ENCODE results near the gene C1orf35. TPM values are rescaled to one million over a fixed set of nuclear protein-coding genes. Genes with fewer than 3 reads are reported as not detected.
A peak's percentile ranks its signal among the peaks of the same experiment; 100 is the strongest.

C1orf35 gene
- total RNA-seq, 3 donors from 2014 or later, result 10.6 to 15.7 (median 13.9) TPM

DNA sequence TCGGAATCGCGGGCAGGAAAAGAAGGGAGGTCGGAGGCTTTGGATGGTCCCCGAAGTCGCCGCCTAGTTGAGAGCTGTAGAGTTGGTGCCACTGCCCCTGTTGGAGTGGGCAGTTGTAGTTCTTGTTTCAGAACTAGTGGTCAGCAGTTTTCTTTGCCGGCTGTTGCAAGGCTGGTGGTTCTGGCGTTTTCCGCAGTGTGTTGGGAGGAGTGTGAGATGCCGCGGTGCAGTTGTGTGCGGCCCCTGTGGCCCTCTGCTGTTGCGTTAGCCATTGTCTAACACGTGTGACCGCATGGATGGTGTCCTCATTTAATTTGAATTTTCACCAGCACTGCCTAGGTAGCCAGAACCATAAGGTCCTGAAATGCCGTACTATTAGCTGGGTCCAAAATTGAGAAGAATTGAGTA lies 19.2 kb downstream of the C1orf35 start:
- Histone ChIP-seq H3K4me3 (peak overlapping the region; percentile 100), H3K36me3 (ENCODE audit: low read depth) (no peaks in the 10 kb centered on the region), H3K9me3 (no peaks in the 10 kb centered on the region), H3K4me1 (ENCODE audit: low read depth) (peaks cover 54% of the 10 kb centered on the region)
- ATAC-seq (no peak), DNase-seq (peak; percentile 40 to 52 (median 49))
- intact Hi-C loops (cut with DNase I, micrococcal nuclease), result no loop called here
- TF ChIP-seq, protein P1, sequence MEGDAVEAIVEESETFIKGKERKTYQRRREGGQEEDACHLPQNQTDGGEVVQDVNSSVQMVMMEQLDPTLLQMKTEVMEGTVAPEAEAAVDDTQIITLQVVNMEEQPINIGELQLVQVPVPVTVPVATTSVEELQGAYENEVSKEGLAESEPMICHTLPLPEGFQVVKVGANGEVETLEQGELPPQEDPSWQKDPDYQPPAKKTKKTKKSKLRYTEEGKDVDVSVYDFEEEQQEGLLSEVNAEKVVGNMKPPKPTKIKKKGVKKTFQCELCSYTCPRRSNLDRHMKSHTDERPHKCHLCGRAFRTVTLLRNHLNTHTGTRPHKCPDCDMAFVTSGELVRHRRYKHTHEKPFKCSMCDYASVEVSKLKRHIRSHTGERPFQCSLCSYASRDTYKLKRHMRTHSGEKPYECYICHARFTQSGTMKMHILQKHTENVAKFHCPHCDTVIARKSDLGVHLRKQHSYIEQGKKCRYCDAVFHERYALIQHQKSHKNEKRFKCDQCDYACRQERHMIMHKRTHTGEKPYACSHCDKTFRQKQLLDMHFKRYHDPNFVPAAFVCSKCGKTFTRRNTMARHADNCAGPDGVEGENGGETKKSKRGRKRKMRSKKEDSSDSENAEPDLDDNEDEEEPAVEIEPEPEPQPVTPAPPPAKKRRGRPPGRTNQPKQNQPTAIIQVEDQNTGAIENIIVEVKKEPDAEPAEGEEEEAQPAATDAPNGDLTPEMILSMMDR (IDR thresholded peaks at IDR 0.05), result no peak

DNA sequence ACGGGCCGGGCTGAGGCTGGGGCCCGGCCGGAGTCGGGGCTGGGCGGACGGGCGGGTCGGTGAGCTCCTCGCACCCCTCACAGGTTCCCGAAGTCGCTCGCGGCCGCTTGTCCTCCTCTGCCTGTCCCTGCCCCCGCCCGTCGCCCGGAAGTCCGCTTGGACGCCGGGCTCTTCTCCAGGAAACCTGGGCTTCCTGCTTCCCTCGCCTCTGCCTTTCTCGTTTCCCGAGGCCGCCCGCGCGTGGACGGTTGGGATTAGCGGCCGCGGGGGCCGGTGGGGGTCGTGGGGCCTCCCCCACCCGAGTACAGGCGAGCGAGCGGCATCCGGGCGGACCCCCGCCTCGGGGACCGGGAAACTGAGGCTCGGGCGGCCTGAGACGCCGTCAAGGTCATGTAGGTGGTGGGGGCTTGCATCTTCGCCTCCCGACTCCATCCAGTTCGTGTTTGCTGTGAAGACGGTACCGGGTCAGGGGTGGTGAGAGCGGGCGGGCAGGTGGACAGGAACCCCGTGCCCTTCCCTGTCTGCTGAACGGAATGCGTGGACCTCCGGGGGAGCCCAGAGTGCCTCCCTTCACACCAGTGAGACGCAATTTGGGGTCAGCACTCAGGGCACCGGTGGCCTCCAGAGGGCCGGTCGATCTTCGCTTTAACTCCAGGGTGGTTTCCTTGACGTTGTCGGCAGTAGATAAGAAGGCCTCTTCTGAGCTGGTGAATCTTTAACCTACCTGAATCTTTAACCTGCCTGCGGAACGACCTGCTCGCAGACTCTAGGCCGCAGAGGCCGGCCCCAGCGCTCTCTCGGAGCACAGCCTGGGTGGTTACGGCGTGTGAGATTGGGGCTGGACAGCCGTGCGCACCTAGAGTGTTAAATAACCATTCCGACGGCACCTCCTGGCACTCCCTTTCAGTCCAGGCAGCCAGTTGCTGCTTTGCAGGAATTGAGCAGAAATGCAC lies 19.9 kb downstream of the C1orf35 start:
- DNase-seq, result peak; percentile 65 to 86 (median 78)
- Histone ChIP-seq H3K9me3 (no peaks in the 10 kb centered on the region), H3K4me3 (peak overlapping the region; percentile 100), H3K4me1 (ENCODE audit: low read depth) (peaks cover 48% of the 10 kb centered on the region), H3K36me3 (ENCODE audit: low read depth) (no peaks in the 10 kb centered on the region)
- ATAC-seq, result peak; percentile 39
- TF ChIP-seq, protein P1 (IDR thresholded peaks at IDR 0.05), result no peak
- intact Hi-C loops (cut with DNase I, micrococcal nuclease), result no loop called here

DNA sequence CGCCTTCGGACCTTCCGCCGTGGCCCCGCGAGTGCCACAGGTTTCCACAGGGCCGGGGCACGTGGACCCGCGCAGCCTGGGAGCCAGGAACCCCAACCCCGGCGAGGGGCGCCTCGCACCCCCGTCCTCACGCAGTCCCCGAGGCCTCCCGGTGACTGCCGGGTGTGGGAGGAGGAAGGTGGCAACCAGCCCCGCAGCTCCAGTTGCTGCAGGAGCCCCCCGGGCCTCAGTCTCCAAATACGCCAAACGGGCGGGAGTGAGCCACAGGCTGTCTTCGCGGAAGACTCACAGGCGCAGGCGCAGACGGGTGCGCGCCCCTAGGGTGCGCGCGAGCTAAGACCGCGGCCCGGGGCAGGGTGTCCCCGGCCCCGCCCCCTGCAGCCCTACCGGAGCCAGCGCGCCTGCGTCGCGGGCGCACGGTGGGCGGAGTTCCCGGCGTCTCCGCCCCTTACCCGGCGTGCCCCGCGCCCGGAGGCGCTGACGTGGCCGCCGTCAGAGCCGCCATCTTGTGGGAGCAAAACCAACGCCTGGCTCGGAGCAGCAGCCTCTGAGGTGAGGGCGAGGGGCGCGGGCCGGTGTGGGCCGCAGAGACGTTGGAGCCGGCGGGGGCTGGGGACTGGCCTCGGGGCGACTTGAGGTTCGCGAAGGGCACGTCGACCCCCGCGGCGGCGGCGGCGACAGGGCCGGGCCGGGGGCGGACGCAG lies 20.8 kb downstream of the C1orf35 start, which contains the start of gene ARF1:
Gene ARF1, plus strand, starts transcription at position 495 of the 704 bp plus-strand sequence. CDS start 14,407 bp downstream, outside the sequence.
- H3K4me3 ChIP-seq, result peak within 1 kb of the TSS; percentile 100
- intact Hi-C loops (cut with DNase I, micrococcal nuclease), result no loop called here
- peaks cover 39% of the 10 kb centered on the region for H3K4me1 ChIP-seq (ENCODE audit: low read depth)
- H3K36me3 ChIP-seq (ENCODE audit: low read depth), result no peaks in the 10 kb centered on the region
- TF ChIP-seq, protein P1 (IDR thresholded peaks at IDR 0.05), result peak; percentile 18
- peak; percentile 92 to 96 (median 96) for DNase-seq
- no peaks in the 10 kb centered on the region for H3K9me3 ChIP-seq
- ATAC-seq, result peak; percentile 93

DNA sequence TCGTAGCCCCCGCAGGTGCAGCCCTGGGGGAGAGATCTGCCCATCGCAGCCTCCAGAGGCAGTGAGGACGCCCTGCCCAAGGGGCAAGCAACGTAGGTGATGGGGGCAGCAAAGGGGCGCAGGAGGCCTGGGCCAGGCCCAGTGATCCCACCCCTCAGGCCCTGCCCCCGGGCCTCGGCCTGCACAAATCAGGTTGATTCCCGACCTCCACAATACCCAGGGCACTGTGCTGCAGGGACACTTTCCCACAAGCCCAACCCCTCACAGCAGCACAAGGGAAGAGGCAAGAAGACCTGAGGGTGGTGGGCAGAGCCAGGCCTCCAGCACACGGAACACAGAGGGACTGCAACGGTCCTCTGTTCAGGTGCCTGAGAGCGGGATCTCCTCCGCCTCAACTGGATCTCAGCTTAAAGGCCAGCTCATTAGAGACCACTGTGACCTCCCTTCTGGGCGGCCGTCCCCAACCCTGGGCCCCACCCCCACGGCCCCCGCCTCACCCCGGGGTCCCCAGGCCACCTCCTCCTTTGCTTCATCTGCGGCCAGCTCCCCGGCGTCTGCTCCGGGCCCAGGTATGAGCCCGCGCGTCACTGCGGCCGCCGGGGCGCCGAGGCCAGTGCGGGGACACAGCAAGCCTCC lies 21.4 kb downstream of the C1orf35 start:
- intact Hi-C loops (cut with DNase I, micrococcal nuclease), result no loop called here
- Histone ChIP-seq H3K4me3 (peak overlapping the region; percentile 100), H3K4me1 (ENCODE audit: low read depth) (peaks cover 34% of the 10 kb centered on the region), H3K36me3 (ENCODE audit: low read depth) (no peaks in the 10 kb centered on the region), H3K9me3 (no peaks in the 10 kb centered on the region)
- TF ChIP-seq, protein P1 (IDR thresholded peaks at IDR 0.05), result no peak
- ATAC-seq, result peak; percentile 19
- DNase-seq, result peak in 2 of 3 donors; percentile 48 to 63

DNA sequence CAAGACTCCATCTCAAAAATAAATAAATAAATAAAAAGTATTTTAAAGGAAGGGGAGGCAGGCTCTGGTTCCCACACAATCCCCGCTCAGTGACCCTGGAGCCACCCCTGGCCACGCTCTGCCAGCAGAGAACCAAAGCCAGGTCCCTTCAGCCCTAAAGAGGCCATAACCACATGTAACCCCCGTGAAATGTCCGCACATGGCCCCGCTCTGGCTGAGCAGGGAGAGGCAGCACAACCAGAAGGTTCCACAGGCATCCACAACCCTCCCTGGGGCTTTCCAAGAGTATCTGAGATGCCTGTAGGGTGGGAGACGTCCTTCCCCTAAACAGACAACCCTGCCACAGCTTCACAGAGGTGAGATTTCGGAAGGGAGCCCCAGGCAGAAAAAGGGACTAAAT lies 22.0 kb downstream of the C1orf35 start:
- no peak overlapping the region for H3K4me3 ChIP-seq
- ATAC-seq (no peak), DNase-seq (peak in 2 of 3 donors; percentile 38 to 51)
- TF ChIP-seq, protein P1 (IDR thresholded peaks at IDR 0.05), result no peak
- peaks cover 28% of the 10 kb centered on the region for H3K4me1 ChIP-seq (ENCODE audit: low read depth)
- H3K36me3 ChIP-seq (ENCODE audit: low read depth), result no peaks in the 10 kb centered on the region
- intact Hi-C loops (cut with DNase I, micrococcal nuclease), result no loop called here
- no peaks in the 10 kb centered on the region for H3K9me3 ChIP-seq
